AG09319 (cell line): Measurements from ENCODE around the gene PCMT1.

Experiments
- DNase-seq: peaks from one replicate; pipeline ENCODE4 v3.0.0-alpha.2; 2010; ENCODE audit warnings: low read depth; ENCODE audit errors: extremely low read depth
- TF ChIP-seq, protein P1 (sequence below): IDR thresholded peaks from 2 replicates; pipeline ENCODE4 v1.5.1; 2011; ENCODE audit warnings: low read depth, mild to moderate bottlenecking, inconsistent platforms, low read length, moderate library complexity

The PCMT1 gene

DNA sequence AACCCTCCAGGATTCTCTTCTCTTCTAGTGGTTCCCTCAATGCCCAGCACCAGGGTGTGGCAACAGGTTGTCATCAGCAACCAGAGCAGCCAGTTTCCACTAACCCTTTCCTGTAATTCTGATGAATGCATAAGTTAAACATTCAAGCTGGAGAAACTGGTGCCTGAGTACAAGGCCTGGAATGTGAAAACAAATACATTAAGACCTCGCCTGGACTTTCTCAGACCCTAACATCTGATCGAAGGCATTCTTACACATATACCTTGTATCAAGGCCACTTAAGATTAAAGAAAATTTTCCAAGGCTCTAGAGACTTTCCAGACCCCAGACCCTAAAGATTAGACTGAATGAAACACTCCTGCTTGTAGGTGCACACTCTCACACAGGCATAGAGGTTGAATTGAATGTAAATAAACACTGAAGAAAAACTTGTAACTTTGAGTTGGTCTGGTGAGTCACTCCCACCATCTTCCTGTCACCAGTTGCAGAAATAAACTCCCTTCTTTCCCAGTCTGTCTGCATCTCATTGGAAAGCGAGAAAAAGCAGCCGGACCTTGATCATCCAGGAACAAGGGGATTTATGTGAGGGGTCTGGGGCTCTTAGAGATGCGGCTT lies 105.6 kb downstream of the PCMT1 start:
- DNase-seq, result no peak

DNA sequence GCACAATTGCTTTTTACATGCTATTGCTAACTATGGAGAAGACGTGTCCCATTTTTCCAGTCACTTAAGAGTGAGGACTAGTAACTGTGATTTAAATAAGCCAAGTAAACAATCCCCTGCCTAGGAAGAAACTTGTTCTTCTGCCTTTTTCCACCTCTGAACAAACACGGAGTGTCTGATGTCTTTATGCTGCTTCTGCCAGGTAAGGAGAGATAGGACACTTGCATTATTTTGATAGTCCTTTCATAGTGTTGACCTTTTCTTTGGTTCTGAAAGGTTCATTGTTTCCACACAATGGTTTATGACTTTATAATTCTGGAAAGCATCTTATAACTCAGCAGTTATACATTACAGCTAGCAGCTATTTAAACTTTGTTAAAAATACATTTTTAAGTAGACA lies 106.2 kb downstream of the PCMT1 start:
- TF ChIP-seq, protein P1, sequence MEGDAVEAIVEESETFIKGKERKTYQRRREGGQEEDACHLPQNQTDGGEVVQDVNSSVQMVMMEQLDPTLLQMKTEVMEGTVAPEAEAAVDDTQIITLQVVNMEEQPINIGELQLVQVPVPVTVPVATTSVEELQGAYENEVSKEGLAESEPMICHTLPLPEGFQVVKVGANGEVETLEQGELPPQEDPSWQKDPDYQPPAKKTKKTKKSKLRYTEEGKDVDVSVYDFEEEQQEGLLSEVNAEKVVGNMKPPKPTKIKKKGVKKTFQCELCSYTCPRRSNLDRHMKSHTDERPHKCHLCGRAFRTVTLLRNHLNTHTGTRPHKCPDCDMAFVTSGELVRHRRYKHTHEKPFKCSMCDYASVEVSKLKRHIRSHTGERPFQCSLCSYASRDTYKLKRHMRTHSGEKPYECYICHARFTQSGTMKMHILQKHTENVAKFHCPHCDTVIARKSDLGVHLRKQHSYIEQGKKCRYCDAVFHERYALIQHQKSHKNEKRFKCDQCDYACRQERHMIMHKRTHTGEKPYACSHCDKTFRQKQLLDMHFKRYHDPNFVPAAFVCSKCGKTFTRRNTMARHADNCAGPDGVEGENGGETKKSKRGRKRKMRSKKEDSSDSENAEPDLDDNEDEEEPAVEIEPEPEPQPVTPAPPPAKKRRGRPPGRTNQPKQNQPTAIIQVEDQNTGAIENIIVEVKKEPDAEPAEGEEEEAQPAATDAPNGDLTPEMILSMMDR, result no peak

More for the DNA sequence above, 105.6 kb downstream of the PCMT1 start:
- TF ChIP-seq, protein P1, result no peak

DNA sequence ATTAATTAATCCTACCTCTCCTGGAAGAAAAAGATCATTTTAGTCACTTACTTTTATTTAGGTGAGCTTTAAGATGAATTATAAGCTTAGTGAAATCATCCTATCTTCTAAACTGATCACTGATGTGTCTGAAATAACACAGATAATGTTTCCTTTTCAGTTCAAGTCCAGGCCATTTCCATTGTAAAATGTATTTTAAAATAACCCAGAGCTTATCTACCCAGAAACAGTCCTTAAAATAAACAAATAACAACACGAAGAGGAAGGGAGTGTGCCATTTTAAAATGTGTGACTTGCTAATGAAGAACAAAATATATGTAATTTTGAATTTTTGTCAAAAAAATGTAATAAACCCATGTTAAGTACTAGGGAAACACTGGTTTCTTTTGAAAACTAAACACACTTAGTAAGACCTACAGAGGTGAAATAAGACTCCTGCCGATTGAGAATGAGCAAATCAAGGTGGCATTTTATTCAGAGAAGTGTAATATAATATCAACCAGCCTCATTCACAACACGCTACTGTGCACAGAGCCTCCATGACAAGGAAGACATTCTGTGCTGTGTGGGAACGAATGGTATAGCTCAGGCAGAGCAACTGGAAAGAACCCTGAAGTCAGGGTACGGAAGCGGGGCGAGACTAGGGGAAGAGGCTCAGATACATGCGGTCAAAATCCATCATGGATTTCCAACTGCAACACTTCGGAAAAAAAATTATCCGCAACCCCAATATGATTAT lies 106.9 kb downstream of the PCMT1 start:
- TF ChIP-seq, protein P1, result no peak
- DNase-seq, result no peak

More for the DNA sequence above, 106.2 kb downstream of the PCMT1 start:
- no peak for DNase-seq

DNA sequence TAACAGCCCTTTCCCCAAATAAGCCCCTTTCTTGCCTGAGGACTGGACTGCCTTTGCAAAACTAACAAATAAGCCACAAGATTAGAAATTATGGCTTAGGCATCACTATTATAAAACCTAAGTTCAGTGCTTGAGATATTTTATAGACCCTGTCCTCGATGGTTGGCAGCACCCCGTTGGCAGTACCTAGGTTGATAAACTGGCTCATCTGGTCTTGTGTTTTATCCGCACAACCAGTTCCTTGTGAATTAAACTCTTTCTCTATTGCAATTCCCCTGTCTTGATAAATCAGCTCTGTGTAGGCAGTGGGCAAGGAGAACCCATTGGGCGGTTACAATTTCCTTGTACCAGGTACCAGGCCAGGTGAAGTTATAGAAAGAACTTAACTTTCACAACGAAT lies 108.0 kb downstream of the PCMT1 start:
- no peak for DNase-seq
- TF ChIP-seq, protein P1, result no peak

DNA sequence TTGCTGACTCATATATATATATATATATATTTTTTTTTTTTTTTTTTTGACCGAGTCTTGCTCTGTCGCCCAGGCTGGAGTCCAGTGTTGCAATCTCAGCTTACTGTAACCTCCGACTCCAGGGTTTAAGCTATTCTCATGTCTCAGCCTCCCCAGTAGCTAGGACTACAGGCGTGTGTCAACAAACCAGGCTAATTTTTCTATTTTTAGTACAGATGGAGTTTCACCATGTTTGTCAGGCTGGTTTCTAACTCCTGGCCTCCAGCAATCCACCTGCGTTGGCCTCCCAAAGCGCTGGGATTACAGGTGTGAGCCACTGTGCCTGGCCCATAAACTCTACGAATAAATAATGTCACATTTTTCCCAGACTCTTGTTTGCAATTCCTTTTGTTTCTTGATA lies 109.8 kb downstream of the PCMT1 start:
- DNase-seq, result no peak
- TF ChIP-seq, protein P1, result no peak

DNA sequence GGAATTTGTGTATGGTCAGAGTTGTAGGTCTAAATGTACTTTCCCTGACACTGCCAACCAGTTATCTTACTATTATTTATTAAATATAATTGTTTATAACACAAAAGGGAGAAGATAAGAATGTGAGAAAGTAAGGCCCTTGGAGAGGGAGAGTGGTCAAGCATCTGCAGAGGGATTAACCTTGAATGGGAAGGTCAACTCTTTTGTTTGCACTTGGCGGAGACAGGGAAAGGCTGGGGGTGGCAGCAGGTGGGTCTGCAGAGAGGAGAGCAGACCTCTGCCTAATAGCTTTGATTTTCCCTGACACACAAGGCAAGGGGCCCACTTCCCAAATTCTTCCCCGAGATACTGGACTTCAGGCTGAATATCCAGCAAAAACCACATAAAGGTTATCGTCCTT lies 110.4 kb downstream of the PCMT1 start:
- DNase-seq, result no peak
- TF ChIP-seq, protein P1, result no peak

DNA sequence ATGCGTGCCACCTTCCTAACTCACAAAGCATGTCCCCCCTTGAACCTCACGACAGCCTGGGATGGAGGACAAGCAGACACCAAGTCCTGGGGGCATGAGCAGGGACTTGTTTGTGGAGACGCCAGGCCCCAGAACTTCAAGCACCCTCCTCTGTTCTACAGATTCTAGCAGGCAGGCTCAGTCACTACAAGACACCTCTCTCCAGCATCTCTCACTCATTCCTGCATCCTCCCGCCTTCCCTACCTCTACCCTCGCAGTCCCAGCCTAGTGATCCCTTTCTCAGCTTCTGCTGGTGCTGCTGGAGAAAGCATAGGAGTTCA lies 110.9 kb downstream of the PCMT1 start:
- no peak for DNase-seq
- TF ChIP-seq, protein P1, result no peak
